HG03097 (cell line): Measurements from ENCODE around the gene CA5A.

Source experiments
- ATAC-seq: cut with Tn5 transposase; IDR thresholded peaks from one replicate; pipeline ENCODE4 v1.9.1; 2021; ENCODE audit not compliant: unreplicated experiment, low FRiP score

CA5A gene

DNA sequence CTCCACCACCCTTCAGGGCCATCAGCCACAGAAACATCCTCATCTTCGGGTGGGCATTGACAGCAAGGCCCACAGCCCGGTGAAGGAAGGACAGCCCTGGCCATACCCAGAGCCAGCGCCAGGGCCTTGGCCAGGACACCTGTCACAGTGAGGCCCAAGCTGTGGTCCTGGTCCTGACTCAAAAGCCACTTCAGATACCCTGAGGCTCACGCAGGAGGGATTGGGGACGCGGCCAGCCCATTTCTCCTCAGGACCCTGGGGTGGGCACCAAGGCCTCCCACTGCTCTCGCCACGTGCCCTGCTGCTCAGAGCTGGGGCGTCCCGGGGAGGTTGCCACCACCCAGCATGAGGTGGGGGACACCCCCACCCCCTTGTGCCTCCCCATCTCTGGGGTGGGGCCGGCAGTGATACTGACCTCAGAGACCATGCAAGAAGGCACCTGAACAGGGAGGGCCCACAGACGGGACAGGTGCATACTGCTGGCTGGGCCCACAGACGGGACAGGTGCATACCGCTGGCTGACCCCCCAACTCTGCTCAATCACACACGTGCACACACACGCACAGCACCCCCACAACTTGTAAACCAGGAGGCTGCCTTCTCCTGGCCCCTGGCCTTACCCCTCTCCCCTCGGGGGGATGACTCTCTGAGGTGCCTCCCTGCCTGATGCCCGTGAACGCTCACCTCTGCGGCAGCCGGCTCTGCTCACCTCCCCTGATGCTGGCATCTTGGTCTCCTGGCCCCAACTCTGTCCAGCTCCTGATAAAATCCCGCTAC is 81.2 kb downstream of the CA5A start:
- no peak for ATAC-seq

DNA sequence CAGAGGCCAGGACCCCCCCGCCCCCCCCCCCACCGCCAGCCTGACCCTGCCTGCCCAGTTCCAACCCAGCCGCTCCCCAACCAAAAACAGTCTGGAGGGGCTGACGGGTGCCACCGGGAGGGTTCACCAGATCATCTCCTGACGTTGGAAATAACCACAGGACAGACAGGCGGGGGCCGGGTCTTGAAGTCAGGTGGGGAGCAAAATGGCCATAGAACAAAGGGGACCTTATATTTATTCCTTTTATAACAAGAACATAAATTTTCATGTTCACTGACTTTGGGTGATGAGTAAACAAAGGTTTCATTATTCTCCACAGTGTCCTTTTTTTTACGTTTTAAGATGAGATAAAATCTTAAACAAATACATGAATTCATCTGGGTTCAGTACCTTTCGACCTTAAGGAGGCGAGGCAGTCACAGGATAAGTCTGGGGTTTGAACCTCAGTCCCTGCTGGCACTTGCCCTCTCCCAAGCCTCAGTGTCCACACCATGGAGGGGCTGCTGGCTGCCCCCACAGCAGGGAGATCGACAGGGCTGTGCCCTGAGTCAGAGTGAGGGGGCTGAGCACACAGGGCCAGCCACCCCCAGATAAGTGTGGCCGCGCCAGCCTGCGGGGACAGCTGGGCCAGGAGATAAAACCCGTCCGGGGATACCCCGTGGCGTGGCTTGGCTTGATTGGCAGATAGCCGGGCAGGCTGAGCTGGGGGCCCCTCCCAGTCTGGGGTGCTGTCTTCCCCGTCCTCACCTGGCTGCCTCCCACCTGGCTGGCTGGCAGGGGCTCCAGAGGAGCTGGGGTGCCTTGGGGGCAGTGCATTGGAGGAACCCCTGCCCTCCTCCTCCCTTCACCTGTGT is 82.0 kb downstream of the CA5A start:
- no peak for ATAC-seq

DNA sequence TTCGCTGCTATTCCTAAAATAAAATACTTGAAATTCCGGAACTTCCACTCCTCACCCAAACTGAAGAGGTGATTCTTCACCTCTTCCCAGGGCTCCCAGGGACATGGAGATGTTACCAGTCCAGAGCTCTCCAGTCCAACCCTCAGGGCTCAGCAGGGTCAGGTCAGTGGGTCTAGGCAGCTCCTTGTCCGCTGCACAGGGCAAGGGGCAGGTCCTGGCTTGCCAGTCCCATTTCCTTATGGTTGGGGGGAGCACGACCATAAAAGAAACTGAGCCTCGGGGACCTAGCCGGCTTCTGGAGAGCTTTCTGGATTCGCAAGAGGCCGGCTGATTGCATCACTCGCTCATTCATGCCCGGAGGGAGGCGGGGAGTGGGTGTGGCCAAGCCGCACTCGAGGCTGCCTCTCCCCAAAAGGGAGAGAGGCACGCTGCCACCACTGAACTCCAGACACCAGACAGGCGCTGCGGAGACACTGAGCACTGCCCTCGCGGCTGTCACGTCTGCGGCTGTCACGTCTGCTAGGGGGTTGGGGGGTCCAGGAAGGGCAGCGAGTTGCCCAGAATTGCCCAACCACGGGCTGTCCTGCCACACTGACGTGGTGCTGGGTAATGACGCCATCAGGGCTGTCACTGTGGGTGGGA is 82.8 kb downstream of the CA5A start:
- ATAC-seq = no peak

DNA sequence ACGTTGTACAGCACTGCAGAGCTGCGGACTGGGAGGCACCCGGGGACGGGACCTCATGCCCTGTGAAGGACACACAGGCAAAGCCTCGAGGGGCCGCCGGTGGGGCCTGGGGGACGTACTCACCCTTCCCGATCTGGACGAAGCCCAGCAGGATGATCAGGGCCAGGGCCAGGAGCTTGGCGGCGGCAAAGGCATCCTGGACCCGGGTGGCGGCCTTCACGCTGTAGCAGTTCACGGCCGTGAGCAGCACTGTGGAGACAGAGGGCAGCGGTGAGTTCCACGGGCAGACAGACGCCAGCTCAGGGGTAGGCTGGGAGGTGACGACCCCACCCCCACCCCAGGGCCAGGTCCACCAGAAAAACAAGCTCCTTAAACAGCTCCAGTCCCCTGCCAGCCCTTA is 84.7 kb downstream of the CA5A start:
- ATAC-seq = no peak

DNA sequence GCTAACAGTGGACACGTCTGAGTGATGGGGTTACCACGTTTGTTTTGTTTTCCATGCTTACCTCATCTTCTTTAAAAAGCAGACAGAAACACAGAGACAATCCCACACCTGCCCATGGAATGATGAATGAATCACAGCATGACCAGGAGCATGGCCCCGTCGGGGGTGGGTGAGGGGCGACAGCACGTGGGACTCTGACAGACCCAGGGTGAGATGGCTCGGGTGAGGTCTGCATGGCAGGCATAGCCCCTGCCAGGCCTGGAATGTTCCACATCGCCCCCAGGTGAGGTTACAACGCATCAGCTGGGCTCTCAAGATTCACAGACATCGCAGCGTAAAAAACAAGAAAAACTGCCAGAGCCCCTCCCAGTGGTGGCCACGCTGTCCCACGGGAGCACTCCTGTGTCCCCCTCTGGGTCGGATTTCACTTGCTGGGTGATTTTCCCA is 85.2 kb downstream of the CA5A start:
- ATAC-seq = no peak

DNA sequence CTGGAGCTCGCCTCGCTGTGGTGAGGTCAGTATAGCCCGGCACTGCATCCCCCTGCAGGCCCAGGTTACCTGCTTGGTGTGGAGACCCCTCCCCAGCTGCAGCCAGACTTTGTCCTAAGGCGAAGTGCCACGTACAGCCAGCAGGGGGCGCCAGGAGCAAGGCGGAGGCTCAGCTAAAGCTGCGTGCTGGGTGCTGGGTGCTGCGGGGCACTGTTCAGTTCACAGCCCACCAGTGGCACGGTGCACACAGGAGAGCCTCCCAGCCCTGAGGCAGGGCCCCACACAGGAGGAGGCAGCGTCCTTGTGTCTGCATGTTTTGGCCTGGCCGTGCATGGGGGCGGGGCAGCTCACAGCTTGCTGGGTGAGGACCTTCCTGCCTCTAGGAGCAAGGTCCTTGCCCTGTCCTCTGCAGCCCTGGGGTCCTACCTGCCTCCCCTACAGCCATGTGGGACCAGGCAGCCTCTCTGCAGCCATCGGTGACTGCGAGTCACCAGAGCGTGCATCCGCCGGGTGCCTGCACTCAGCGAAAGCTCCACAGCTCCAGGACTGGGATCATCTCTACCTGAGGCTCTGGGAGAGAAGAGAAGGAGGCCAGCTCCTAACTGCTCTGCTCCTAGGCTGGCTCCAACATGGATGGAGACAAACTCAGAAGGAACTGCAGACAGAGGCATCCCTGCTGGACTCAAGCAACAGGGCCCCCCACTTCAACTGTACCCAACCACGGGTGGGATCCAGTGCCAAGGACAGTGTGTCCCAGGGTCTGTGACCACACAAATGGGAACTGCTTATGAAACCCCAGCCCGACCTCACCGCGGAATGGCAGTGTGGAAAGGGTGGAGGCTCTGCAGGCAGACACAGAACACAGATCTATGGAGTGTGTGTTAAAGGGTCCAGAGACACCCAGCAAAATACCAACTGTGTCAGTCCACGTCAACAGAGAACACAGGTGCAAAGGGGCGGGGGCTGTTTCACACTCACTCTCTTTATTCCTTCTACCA is 86.0 kb downstream of the CA5A start:
- no peak for ATAC-seq

DNA sequence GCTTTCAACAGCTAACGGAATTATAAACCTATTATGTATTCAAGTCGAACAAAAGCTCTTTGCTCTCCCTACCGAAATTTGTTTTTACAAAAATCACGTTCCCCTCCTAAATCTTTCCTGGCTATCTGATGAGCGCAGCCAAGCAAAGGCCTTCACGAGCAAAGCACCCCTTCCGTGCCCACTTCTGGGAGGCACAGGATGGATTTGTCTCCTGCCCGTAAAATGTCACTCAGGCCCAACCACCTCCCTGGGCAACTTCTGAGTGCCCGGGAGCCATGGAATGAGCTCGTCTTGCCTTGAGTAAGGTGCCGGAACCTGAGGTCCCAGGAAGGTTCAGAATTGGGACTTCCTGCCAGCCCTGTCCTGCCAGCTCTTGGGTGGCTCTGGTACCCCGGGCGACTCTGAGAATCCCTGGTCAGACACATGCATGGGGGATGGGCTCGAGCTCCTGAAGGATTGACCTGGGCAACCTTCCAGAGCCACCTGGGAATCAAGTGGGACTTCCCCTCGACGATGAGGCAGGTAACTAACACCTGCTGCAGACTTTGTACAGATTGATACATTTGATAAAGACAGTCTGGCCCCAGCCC is 86.8 kb downstream of the CA5A start:
- no peak for ATAC-seq

DNA sequence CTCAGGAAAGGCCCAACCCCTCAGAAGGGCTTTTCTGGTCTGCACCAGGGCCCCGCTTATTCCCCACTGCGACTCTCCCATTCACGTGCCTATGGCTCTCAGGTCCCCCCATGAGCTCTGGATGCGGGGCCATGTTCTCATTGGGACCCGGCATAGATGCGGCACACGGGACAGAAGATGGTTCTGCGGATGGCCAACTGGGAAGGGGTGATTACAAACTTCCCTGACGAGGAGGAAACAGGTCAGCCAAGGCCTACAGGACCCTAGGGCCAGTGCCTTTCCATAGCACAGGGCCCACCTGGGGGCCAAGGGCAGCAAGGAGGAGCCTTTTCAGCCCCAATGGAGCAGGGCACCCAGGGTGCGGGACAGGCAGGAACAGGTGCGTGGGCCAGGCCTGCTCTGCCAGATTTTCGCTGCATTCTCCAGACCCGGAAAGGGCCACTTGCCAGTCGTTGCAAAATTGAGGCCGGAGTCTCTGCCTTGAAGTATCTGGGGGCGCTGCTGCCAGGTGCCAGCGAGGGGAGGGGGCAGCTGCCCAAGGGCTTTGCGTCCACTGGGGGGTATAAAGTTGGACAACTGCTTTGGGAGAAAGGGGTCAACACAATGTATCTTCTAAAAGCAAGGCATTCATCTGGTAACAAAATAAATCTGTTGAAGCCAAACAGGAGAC is 87.5 kb downstream of the CA5A start:
- no peak for ATAC-seq

DNA sequence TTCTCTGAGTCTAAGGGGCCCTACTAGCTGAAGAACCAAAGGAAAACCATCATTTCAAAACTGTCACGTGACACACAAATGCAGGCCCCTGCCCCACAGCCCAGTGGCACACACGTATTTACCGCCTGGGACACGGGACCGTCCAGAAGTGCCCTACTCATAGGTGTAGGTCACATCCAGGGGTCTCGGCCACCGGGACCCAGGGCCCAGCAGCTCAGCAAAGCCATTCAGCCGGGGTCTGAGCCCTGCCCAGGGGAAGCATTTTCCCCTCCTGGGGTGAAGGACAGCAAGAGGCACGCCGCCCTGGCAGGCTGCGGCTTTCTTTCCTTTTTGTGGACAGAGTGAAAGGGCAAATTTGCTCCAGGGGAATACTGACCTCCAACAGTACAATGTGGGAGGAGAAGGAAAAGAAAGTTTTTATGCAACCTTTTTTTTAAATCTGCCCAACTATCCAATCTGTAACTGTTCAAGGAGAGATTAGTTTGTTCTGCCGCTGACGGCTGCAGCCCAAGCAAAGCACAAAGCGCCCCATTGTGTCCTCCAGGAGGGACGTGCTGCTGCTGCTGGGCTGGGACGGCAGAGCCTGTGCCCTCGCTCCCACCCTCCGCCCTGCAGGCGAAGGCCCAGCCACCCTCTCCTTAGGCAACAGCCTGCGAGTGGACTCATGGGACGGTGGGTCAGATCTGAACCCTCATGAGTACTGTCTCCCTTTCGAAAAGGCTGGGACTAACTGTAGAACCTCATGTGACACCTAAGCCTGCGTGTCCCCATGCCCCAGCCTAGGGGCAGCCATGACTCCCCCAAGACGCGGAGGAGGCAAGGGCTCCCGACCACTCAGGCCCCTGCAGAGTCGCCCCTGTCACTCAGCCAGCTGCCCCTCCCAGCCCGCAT is 88.3 kb downstream of the CA5A start:
- ATAC-seq = no peak

DNA sequence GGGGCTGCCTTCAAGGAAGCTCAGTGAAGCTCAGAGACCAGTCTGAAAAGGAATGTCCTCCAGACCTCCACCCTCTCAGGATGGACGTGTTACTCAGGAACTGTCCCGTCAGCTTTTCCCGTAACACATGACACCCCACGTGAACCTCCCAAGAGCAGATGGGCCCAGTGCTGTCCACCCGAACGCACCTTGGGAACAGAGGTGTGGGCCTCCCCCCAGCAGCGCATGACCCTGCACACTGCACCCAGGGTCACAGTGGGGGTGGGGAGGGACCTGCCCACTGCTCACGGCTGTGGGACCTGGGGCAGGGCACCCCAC is 88.9 kb downstream of the CA5A start:
- no peak for ATAC-seq

DNA sequence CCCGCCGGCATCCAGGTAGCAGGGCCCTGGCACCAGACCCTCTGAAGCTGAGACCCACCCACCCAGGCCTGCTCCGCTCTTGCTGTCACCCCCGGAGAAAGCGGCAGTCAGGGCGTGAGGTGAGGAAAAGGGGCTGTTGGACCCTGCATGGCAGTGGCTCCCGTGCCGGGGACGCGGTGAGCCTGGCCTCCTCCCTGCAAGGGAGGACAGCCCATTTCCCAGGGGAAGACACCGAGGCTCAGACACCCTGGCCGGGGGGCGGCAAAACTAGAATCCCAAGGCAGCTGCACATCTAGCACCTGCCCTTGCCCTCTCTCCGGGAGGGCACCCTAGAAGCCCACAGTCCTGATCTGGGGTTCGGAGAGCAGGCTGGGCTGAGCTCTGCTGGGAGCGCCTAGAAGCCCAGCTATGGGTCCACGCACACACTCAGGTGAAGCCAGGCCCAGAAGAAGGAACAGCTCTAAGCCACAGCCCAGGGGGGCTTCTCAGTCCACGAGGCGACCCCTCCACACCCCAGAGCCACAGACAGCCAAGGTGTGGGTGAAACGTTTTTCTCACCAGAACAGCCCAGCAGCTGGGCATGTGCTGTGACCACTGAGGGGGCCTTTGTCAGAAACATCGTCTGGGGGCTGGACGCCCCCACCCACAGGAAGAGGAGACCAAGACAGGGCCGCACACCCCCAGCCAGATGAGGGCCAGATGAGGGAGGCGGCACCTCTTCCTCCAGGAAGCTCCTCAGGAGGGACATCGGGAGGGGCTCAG is 89.4 kb downstream of the CA5A start:
- no peak for ATAC-seq

DNA sequence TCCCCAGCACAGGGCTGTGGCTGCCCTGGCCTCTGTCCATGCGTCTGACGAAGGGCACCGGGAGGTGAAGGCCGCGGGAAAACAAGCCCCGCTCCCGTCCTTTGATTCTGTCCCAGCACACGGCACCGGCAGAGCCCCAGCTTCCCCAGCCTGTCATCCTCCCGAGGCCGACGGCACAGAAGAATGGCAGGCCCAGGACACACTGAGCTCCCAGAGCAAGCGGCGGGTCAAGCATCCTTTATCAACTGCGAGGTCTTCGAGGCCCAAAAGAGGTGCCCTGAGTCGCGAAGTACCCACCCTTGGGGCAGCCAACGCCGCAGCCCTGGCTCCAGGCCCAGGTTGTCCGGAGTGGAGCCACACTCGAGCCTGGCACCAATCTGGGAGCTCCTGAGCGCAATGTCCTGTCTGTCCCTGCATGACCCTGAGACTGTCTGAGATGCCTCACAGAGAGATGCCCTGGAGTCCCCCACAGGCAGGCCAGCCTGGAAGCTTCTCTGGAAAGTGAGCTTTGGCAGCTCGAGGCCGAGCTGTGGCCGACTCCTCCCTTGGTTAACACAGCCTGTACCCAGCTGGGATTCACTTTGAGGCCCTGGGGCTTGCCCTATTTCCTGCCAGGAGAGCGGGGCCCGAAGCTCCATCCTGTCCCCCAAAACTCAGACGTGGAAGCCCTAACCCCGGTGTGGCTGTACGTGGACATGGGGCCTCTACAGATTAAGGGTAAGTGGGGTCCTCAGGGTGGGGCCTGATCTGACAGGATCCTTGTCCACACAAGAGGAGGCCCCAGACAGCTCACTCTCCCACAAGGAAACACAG is 90.3 kb downstream of the CA5A start:
- ATAC-seq = no peak

DNA sequence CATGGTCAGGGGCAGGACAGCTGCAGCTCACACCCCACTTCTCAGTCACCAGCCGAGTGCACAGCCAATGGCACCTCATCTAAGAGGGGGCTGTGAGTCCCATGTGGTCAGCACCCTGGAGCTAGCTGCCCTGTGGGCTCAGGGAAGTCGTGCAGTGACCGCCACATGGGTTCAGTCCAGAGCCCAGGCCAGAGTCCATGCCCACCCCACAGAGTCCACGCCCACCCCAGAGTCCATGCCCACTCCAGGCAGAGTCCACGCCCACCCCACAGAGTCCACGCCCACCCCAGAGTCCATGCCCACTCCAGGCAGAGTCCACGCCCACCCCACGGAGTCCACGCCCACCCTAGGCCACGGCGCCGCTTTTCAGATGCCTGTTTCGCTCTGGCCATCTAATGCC is 91.1 kb downstream of the CA5A start:
- no peak for ATAC-seq

DNA sequence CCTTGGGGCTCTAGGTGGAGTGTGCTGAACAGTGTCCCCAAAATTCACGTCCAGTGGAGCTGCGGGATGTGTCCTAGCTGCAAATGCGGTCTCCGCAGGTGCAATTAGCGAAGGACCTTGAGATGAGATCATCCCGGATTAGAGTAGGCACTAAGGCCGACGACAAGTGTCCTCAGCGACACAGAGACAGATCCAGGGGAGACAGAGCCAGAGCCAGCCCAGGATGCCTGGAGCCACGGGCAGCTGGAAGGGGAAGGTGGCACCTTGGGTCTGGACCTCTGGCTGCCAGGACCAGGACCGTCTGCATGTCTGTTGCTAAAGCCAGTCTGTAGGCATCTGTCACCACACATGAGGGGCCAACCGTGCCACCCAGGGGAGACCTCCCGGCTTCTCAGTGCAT is 91.5 kb downstream of the CA5A start:
- no peak for ATAC-seq

DNA sequence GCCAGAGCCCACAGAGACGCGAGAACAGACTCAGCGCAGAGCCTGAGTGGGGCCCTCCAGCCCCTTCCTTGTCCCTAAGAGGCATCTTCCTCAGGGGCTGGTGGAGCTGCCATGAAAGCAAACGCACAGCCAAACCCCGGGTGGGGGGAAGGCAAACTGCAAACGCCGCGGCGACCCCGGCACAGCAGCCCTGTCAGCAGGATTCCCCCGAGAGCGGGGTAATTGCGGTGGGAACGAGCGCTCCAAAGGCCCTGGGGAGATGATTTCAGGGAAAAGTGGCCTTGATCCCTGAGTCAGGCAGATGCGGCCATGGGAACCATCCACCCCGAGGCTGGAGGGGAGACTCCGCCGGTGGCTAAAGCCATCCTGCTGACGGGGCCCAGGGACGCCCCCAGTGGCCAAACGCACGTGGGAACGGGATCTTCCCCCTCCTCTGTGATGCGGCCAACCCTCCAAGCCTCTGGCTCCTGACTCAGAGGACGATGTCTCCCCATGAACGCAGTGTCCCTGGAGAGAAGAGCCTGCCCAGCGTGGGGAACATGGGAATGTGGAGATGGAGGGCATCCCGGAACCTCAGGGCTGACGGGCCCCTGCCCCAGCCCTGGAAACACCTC is 92.1 kb downstream of the CA5A start:
- ATAC-seq = no peak

DNA sequence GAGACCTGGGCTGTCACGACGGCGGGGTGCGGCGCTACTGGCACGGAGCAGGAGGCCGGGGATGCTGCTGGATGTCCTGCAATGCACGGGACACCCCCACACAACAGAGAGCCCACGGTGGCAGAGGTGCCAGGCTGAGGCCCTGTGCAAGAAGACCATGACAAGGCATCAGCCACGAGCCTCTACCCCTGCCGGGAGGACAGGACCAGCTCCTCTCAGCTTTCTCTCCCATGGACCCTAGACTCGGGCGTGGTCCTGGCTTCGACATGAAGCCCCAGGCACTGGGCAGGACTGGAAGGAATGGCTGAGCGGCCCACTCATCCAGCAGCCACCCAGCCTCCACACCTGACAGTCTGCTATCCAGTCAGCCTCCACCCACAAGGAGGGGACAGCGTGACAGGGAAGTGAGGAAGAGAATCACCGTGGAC is 92.6 kb downstream of the CA5A start:
- ATAC-seq = no peak
